DOHH2 (cell line): ENCODE measurements around the gene OR8D1.

ENCODE experiments used
- H3F3A ChIP-seq: fragments of 200-600 bp; sonication (generic), shearing (Covaris generic); 2 replicates; pipeline ENCODE4 v1.6.0; 2016; ENCODE audit warnings: antibody characterized with exemption, mild to moderate bottlenecking; ENCODE audit not compliant: control insufficient read depth, insufficient read depth
- H3K27ac ChIP-seq: fragments of 200-600 bp; sonication (generic); 2 replicates; pipeline ENCODE4 v1.5.1; 2014; ENCODE audit warnings: low read depth, mild to moderate bottlenecking, low read length, moderate library complexity
- H3K27me3 ChIP-seq: fragments of 200-600 bp; sonication (generic); 2 replicates; pipeline ENCODE4 v1.6.1; 2014; ENCODE audit warnings: mild to moderate bottlenecking, low read length, mixed read lengths; ENCODE audit not compliant: control insufficient read depth
- H3K36me3 ChIP-seq: fragments of 200-600 bp; sonication (generic); 2 replicates; pipeline ENCODE4 v1.6.1; 2014; ENCODE audit warnings: mild to moderate bottlenecking, low read length, moderate library complexity, mixed read lengths; ENCODE audit not compliant: control insufficient read depth
- H3K4me1 ChIP-seq: fragments of 200-600 bp; sonication (generic); 2 replicates; pipeline ENCODE4 v1.6.1; 2014; ENCODE audit warnings: mild to moderate bottlenecking, low read length, mixed read lengths; ENCODE audit not compliant: control insufficient read depth
- H3K4me2 ChIP-seq: fragments of 200-600 bp; sonication (generic); 2 replicates; pipeline ENCODE4 v1.6.0; 2014; ENCODE audit warnings: mild to moderate bottlenecking, low read length, moderate library complexity
- H3K4me3 ChIP-seq: fragments of 200-600 bp; sonication (generic); 2 replicates; pipeline ENCODE4 v1.5.1; 2014; ENCODE audit warnings: mild to moderate bottlenecking, low read length, mixed read lengths
- H3K79me2 ChIP-seq: fragments of 200-600 bp; sonication (generic); 2 replicates; pipeline ENCODE4 v1.6.1; 2014; ENCODE audit warnings: mild to moderate bottlenecking, low read length, mixed read lengths; ENCODE audit not compliant: control insufficient read depth
- H3K9me2 ChIP-seq: fragments of 200-600 bp; sonication (generic); replicated peaks from 2 replicates; pipeline ENCODE4 v1.6.1; 2014; ENCODE audit warnings: mild to moderate bottlenecking, low read length, mixed read lengths; ENCODE audit not compliant: control insufficient read depth
- H3K9me3 ChIP-seq: fragments of 200-600 bp; sonication (generic); 2 replicates; pipeline ENCODE4 v1.6.1; 2014; ENCODE audit warnings: antibody characterized with exemption, low read length, mixed read lengths; ENCODE audit not compliant: control insufficient read depth, insufficient read depth
- H4K20me1 ChIP-seq: fragments of 200-600 bp; sonication (generic); 2 replicates; pipeline ENCODE4 v1.6.0; 2014; ENCODE audit warnings: low read depth, mild to moderate bottlenecking, antibody characterized with exemption, low read length, moderate library complexity; ENCODE audit not compliant: control insufficient read depth, insufficient read depth
- EZH2phosphoT487 ChIP-seq: fragments of 200-600 bp; sonication (generic); IDR thresholded peaks from 2 replicates; pipeline ENCODE4 v1.6.1; 2017; ENCODE audit warnings: borderline replicate concordance, mild to moderate bottlenecking, antibody characterized with exemption, low read length, moderate library complexity, mixed read lengths
- TF ChIP-seq, protein P1 (sequence below): fragments of 200-600 bp; sonication (generic); IDR thresholded peaks from one replicate; pipeline ENCODE4 v1.5.1; 2014; ENCODE audit warnings: antibody characterized with exemption, mild to moderate bottlenecking, low read depth, low read length; ENCODE audit not compliant: poor library complexity, severe bottlenecking

The OR8D1 gene

DNA sequence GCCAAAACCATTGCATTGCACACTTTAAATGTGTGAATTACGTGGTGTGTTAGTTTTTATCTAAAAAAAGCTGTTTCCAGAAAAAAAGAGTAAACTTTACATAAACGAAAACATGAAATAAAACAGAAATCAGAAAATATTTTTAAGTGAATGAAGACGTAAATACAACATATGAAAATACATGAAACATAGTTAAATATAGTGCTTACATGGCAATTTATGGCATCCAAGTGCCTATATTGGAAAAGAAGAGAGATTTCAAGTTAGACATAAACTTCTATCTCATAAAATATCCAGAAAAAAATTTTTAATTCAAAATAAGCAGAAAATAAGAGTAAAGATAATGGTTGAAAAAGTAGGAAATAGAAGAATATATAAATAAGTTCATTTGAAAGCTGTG lies 18.1 kb upstream of the OR8D1 start:
- no peak for TF ChIP-seq EZH2phosphoT487
- TF ChIP-seq, protein P1, sequence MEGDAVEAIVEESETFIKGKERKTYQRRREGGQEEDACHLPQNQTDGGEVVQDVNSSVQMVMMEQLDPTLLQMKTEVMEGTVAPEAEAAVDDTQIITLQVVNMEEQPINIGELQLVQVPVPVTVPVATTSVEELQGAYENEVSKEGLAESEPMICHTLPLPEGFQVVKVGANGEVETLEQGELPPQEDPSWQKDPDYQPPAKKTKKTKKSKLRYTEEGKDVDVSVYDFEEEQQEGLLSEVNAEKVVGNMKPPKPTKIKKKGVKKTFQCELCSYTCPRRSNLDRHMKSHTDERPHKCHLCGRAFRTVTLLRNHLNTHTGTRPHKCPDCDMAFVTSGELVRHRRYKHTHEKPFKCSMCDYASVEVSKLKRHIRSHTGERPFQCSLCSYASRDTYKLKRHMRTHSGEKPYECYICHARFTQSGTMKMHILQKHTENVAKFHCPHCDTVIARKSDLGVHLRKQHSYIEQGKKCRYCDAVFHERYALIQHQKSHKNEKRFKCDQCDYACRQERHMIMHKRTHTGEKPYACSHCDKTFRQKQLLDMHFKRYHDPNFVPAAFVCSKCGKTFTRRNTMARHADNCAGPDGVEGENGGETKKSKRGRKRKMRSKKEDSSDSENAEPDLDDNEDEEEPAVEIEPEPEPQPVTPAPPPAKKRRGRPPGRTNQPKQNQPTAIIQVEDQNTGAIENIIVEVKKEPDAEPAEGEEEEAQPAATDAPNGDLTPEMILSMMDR, result no peak
- no peak overlapping the region for H3K4me3 ChIP-seq
- no peaks in the 10 kb centered on the region for H4K20me1 ChIP-seq
- H3K4me2 ChIP-seq, result no peak overlapping the region
- no peaks in the 10 kb centered on the region for H3K36me3 ChIP-seq
- H3K27me3 ChIP-seq, result peaks cover 6% of the 10 kb centered on the region; the same call in 1 of the 2 replicates
- no peaks in the 10 kb centered on the region for H3K79me2 ChIP-seq
- H3K9me2 ChIP-seq, result no peaks in the 10 kb centered on the region
- H3F3A ChIP-seq, result no peaks in the 10 kb centered on the region
- H3K27ac ChIP-seq, result no peak overlapping the region
- peaks cover 22% of the 10 kb centered on the region for H3K4me1 ChIP-seq
- H3K9me3 ChIP-seq, result no peaks in the 10 kb centered on the region

DNA sequence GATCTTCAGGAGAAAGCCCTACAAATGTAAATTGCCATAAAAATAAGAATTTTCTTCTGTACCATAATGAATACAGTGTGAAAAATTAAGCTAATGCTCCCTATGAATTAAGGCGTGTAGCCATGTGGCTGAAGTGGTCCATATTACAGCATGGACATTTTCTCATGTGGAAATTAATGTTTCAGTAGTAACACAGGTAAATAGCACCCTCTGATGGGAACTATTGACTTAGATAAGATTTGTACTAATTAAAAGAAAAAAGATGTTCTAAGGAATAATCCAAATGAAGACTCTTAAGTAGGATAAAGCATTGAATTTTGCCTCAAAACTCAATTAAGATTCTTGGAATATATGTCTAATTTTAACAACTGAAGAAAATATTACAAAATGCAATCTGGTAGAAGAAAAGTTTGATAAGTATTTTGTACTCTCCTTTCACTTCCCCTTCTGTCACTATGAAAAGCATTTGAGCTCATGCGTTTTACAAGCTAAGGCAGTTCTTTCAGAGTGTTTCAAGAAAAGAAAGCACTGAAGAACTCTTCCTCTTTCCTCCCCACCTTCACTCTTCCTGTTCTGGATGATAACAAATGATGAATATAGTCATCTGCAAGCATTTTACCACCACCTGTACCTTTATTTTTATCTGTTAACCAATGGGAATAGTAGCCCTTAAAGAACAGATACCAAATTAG lies 16.2 kb upstream of the OR8D1 start:
- Histone ChIP-seq H3K4me3 (peak overlapping the region; percentile 11; the same call in 1 of the 2 replicates), H3K4me2 (peak overlapping the region; percentile 43), H3K9me3 (no peaks in the 10 kb centered on the region), H3F3A (no peaks in the 10 kb centered on the region), H3K27me3 (peaks cover 14% of the 10 kb centered on the region; the same call in 1 of the 2 replicates), H3K9me2 (no peaks in the 10 kb centered on the region), H3K4me1 (peaks cover 22% of the 10 kb centered on the region), H3K79me2 (no peaks in the 10 kb centered on the region), H4K20me1 (no peaks in the 10 kb centered on the region), H3K27ac (no peak overlapping the region), H3K36me3 (no peaks in the 10 kb centered on the region)
- TF ChIP-seq, protein P1, result peak; percentile 57
- TF ChIP-seq EZH2phosphoT487, result no peak

DNA sequence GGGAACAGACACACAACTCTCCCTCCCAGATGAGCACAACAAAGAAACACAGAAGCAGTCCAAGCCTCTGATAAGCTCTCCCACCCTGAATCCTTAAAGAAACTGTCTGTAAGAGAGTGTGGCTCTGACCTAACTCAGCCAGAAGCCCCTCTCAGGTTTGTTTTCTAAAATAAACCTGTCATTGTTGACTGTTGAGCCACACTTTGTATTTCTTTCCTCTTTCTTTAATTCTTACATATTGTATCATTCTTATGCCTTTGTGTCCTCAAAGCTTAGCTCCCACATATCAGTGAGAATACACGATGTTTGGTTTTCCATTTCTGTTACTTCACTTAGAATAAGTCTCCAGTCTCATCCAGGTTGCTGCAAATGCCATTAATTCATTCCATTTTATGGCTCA lies 14.0 kb upstream of the OR8D1 start:
- Histone ChIP-seq H3K4me3 (no peak overlapping the region), H3K27ac (no peak overlapping the region), H4K20me1 (no peaks in the 10 kb centered on the region), H3K4me2 (no peak overlapping the region), H3K79me2 (no peaks in the 10 kb centered on the region), H3F3A (no peaks in the 10 kb centered on the region), H3K9me2 (no peaks in the 10 kb centered on the region), H3K27me3 (peaks cover 17% of the 10 kb centered on the region; the same call in 1 of the 2 replicates), H3K4me1 (peaks cover 22% of the 10 kb centered on the region), H3K36me3 (no peaks in the 10 kb centered on the region), H3K9me3 (no peaks in the 10 kb centered on the region)
- TF ChIP-seq, protein P1, result no peak
